Measurements from ENCODE around the gene GRK7. TPM values are rescaled to one million over a fixed set of nuclear protein-coding genes. Genes with fewer than 3 reads are reported as not detected.

Gene GRK7
- total and polyA plus RNA-seq, 2 experiments from 2014 or later = 0.07 TPM; not detected in 1

DNA sequence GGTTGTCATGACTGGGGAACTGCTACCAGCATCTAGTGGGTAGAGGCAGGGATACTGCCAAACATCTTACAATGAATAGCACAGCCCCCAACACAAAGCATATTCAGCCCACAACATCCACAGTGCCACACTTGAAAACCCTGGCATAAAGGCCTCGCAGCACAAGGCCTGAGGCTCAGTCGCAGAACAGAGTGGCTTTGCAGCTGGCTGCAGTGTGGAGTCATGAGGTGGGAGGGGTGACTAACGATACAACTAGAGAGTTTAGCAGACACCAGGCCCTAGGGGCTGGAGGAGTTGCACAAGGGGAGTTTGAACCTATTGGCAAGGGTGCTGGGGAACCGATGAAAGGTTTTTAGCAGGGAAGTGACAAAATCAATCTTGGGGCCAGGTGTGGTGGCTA lies 32.1 kb downstream of the GRK7 start:
- no peak overlapping the region for H3K4me2 ChIP-seq
- TF ChIP-seq EZH2phosphoT487 (IDR thresholded peaks at IDR 0.05; ENCODE audit: low read depth, severe bottlenecking, unreplicated experiment) = no peak
- no peak overlapping the region for H3K4me3 ChIP-seq
- H3K79me2 ChIP-seq = no peaks in the 10 kb centered on the region
- no peak overlapping the region for H3K27ac ChIP-seq
- H3K36me3 ChIP-seq (replicated peaks; ENCODE audit: insufficient read depth, low read depth) = no peaks in the 10 kb centered on the region
- H3K4me1 ChIP-seq (ENCODE audit: insufficient read depth) = peaks cover 7% of the 10 kb centered on the region
- no peak overlapping the region for H2AFZ ChIP-seq
- 79% methylated on average over 4 of the region's 4 CpGs for WGBS (ENCODE audit: low lambda C conversion rate, missing lambda C conversion rate)
- no peaks in the 10 kb centered on the region for H3K9me2 ChIP-seq (replicated peaks; ENCODE audit: insufficient read depth)
- DNase-seq (ENCODE audit: low spot score) = no peak
- no peaks in the 10 kb centered on the region for H3K27me3 ChIP-seq
- H3K9me3 ChIP-seq (ENCODE audit: low read depth) = no peaks in the 10 kb centered on the region
- no peaks in the 10 kb centered on the region for H4K20me1 ChIP-seq (ENCODE audit: insufficient read depth, poor library complexity, severe bottlenecking)

GRCh38 chr3:141795741-141796080 lies 32.5 kb downstream of the GRK7 start:
- H3K4me3 ChIP-seq = no peak overlapping the region
- no peaks in the 10 kb centered on the region for H3K27me3 ChIP-seq
- TF ChIP-seq EZH2phosphoT487 (IDR thresholded peaks at IDR 0.05; ENCODE audit: low read depth, severe bottlenecking, unreplicated experiment) (no peak), EZH2 (IDR thresholded peaks at IDR 0.05; ENCODE audit: borderline replicate concordance) (no peak)
- TF ChIP-seq, protein P1, sequence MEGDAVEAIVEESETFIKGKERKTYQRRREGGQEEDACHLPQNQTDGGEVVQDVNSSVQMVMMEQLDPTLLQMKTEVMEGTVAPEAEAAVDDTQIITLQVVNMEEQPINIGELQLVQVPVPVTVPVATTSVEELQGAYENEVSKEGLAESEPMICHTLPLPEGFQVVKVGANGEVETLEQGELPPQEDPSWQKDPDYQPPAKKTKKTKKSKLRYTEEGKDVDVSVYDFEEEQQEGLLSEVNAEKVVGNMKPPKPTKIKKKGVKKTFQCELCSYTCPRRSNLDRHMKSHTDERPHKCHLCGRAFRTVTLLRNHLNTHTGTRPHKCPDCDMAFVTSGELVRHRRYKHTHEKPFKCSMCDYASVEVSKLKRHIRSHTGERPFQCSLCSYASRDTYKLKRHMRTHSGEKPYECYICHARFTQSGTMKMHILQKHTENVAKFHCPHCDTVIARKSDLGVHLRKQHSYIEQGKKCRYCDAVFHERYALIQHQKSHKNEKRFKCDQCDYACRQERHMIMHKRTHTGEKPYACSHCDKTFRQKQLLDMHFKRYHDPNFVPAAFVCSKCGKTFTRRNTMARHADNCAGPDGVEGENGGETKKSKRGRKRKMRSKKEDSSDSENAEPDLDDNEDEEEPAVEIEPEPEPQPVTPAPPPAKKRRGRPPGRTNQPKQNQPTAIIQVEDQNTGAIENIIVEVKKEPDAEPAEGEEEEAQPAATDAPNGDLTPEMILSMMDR (IDR thresholded peaks at IDR 0.05; ENCODE audit: poor library complexity) = no peak
- DNase-seq (ENCODE audit: low spot score) = no peak
- no peak overlapping the region for H2AFZ ChIP-seq
- H3K4me2 ChIP-seq = no peak overlapping the region
- H4K20me1 ChIP-seq (ENCODE audit: insufficient read depth, poor library complexity, severe bottlenecking) = no peaks in the 10 kb centered on the region
- H3K4me1 ChIP-seq (ENCODE audit: insufficient read depth) = peaks cover 7% of the 10 kb centered on the region
- no peaks in the 10 kb centered on the region for H3K9me3 ChIP-seq (ENCODE audit: low read depth)
- no peaks in the 10 kb centered on the region for H3K36me3 ChIP-seq (replicated peaks; ENCODE audit: insufficient read depth, low read depth)
- H3K79me2 ChIP-seq = no peaks in the 10 kb centered on the region
- H3K27ac ChIP-seq = no peak overlapping the region
- H3K9me2 ChIP-seq (replicated peaks; ENCODE audit: insufficient read depth) = no peaks in the 10 kb centered on the region
- 90% methylated on average over 5 of the region's 5 CpGs for WGBS (ENCODE audit: low lambda C conversion rate, missing lambda C conversion rate)

DNA sequence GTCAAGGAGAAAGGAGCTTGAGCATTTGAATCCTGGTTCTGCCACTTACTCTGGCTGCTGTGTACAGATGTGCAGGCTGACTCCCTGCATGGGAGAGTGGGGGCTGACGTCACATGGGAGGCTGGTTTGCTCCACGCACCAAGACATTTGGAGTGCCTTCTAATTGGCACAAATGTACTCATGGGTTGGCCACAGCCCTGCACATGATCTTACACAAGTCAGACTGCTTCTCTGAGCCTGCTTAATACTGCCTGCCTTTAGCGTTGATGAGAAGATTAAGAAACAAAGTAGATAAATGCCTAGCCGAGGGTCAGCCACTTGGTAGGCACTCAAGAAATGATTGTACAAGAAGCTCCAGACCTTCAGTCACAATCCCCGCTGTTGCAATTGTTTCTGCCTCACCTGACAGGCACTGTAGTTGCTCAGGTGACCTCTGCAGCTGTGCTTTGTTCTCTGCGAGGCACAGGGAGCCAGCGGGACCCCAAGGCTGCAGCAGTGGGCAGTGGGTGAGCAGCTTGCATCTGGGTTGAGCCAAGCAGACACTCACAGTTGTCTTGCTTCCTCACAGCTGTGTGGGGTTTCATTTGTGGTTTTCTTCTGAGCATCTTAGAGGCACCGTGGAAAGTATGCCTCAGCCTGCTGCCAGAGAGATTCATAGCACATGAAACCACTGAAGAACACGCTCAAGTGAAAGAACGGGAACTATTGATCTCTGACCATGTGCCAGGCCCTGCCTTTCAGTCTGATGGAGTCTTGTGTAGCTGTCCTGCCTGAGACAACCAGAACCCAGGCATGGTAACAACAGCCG lies 33.1 kb downstream of the GRK7 start:
- no peaks in the 10 kb centered on the region for H3K9me2 ChIP-seq (replicated peaks; ENCODE audit: insufficient read depth)
- H3K27ac ChIP-seq = peak overlapping the region; percentile 75
- no peaks in the 10 kb centered on the region for H4K20me1 ChIP-seq (ENCODE audit: insufficient read depth, poor library complexity, severe bottlenecking)
- no peak for DNase-seq (ENCODE audit: low spot score)
- H3K4me3 ChIP-seq = no peak overlapping the region
- H3K9me3 ChIP-seq (ENCODE audit: low read depth) = no peaks in the 10 kb centered on the region
- no peaks in the 10 kb centered on the region for H3K79me2 ChIP-seq
- no peak for TF ChIP-seq EZH2 (IDR thresholded peaks at IDR 0.05; ENCODE audit: borderline replicate concordance)
- TF ChIP-seq, protein P1 (IDR thresholded peaks at IDR 0.05; ENCODE audit: poor library complexity) = no peak
- no peak for TF ChIP-seq EZH2phosphoT487 (IDR thresholded peaks at IDR 0.05; ENCODE audit: low read depth, severe bottlenecking, unreplicated experiment)
- no peak overlapping the region for H3K4me2 ChIP-seq
- H3K27me3 ChIP-seq = no peaks in the 10 kb centered on the region
- peaks cover 7% of the 10 kb centered on the region for H3K4me1 ChIP-seq (ENCODE audit: insufficient read depth)
- no peaks in the 10 kb centered on the region for H3K36me3 ChIP-seq (replicated peaks; ENCODE audit: insufficient read depth, low read depth)
- H2AFZ ChIP-seq = no peak overlapping the region
- 83% methylated on average over 11 of the region's 11 CpGs for WGBS (ENCODE audit: low lambda C conversion rate, missing lambda C conversion rate)

GRCh38 chr3:141796889-141797781 lies 33.9 kb downstream of the GRK7 start:
- Histone ChIP-seq H4K20me1 (ENCODE audit: insufficient read depth, poor library complexity, severe bottlenecking) (no peaks in the 10 kb centered on the region), H2AFZ (peak overlapping the region; percentile 75), H3K4me3 (no peak overlapping the region), H3K9me2 (replicated peaks; ENCODE audit: insufficient read depth) (no peaks in the 10 kb centered on the region), H3K36me3 (replicated peaks; ENCODE audit: insufficient read depth, low read depth) (no peaks in the 10 kb centered on the region), H3K27ac (peak overlapping the region; percentile 75), H3K4me1 (ENCODE audit: insufficient read depth) (peaks cover 7% of the 10 kb centered on the region), H3K9me3 (ENCODE audit: low read depth) (no peaks in the 10 kb centered on the region), H3K27me3 (no peaks in the 10 kb centered on the region), H3K79me2 (no peaks in the 10 kb centered on the region), H3K4me2 (peak overlapping the region; percentile 72)
- TF ChIP-seq EZH2phosphoT487 (IDR thresholded peaks at IDR 0.05; ENCODE audit: low read depth, severe bottlenecking, unreplicated experiment) = no peak
- TF ChIP-seq, protein P1 (IDR thresholded peaks at IDR 0.05; ENCODE audit: poor library complexity) = no peak
- no peak for TF ChIP-seq EZH2 (IDR thresholded peaks at IDR 0.05; ENCODE audit: borderline replicate concordance)
- WGBS (ENCODE audit: low lambda C conversion rate, missing lambda C conversion rate) = 32% methylated on average over 48 of the region's 49 CpGs
- DNase-seq (ENCODE audit: low spot score) = peak; percentile 53
